Jurkat, Clone E6-1 (cell line): ENCODE data around the gene SBNO2.
"Not testable (repeated sequence)": the region's sequence is repeated elsewhere in the genome, so short reads cannot be mapped to it uniquely, and the experiment has no call there.

Source experiments
- DNase-seq: peaks from one replicate; pipeline ENCODE4 v3.0.0-alpha.2; 2011; ENCODE audit warnings: low read depth, low spot score
- H3K4me3 ChIP-seq: 2 replicates; pipeline ENCODE4 v1.5.1; 2011; ENCODE audit warnings: mild to moderate bottlenecking, low read length, control low read depth, moderate library complexity

The SBNO2 gene

DNA sequence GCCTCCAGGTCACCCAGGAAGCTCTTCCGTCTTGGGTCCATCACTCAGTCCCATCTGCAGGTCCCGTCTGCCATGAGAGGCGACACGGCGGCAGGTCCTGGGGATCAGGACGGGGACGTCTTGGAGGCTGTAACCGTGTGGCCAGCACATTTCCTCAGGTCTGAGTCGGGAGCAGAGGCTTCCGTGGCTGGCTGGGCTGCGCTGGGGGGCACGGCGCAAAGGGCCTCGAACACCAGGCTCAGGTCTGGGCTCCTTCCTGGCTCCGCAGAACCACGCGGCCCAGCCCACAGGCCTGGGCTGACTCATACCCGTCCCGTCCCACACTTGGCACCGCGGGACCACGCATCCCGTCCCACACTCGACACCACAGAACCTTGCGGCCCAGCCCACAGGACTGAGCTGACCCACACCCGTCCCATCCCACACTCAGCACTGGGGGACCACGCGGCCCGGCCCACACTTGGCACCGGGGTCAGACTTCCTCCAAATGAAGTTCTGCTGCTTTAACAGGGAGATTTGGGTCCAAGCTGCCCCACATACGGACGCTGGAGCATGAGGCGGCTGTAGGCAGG lies 30.2 kb downstream of the SBNO2 start:
- no peak overlapping the region for H3K4me3 ChIP-seq
- DNase-seq = no peak

DNA sequence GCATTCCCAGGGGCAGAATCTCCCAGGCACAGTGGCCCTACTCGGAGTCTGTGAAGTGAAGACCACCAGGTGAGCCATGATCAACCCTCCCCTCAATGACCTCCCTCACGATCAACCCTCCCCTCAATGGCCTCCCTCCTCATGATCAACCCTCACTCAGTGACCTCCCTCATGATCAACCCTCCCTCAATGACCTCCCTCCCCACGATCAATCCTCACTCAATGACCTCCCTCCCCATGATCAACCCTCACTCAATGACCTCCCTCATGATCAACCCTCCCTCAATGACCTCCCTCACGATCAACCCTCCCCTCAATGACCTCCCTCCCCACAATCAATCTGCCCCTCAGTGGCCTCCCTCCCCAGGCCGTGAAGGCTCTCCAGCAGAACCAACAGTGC lies 32.1 kb downstream of the SBNO2 start:
- DNase-seq = no peak
- no peak overlapping the region for H3K4me3 ChIP-seq

DNA sequence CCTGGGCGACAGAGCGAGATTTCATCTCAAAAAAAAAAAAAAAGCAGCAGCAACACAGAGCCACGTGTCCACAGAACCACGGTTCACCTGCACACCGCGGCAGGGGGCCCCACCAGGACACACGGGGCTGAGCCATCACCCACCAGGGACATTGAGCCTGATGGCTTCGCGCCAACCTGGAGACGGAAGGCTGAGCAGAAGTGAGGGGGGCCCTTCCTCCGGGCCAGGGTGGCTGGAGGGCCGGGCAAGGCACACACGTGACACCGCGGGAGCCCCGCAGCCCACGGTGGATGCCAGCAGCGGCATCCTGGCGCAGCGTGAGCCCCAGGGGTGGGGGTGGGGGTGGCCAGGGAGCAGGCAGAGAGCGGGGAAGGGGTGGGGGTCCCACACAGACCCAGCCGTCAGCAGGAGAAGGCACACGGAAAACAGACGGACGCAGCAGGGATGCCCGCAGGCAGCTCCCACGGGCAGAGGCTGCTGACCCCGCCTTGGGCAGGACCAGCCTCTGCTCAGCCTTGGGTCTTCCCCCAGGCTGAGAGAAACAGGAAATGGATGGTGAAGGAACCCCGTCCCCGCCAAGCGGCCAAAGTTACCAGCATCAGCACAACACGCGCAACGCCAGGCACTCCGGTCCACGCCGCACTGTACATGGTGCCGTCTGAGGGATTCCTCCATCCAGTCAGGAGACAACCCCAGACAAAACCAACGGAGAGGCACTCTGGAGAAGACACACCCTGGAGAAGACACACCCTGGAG lies 33.6 kb downstream of the SBNO2 start:
- DNase-seq = no peak
- H3K4me3 ChIP-seq = no peak overlapping the region

DNA sequence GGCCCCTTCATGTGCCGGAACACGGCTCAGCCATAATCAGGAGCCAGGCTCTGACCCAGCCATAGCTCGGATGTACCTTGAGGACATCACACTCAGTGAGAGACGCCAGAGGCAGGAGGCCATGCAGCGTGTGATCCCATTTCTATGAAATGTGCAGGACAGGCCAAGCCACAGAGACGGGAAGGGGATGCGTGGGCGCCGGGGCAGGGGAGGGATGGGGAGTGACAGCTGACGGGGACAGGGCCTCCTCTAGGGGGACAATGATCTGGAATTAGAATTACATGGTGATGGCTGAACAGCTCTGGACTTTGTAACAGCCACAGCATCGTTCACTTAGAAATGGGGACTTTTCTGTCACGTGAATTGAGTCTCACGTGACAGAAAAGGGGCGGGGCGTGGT lies 34.9 kb downstream of the SBNO2 start:
- no peak overlapping the region for H3K4me3 ChIP-seq
- DNase-seq = no peak

DNA sequence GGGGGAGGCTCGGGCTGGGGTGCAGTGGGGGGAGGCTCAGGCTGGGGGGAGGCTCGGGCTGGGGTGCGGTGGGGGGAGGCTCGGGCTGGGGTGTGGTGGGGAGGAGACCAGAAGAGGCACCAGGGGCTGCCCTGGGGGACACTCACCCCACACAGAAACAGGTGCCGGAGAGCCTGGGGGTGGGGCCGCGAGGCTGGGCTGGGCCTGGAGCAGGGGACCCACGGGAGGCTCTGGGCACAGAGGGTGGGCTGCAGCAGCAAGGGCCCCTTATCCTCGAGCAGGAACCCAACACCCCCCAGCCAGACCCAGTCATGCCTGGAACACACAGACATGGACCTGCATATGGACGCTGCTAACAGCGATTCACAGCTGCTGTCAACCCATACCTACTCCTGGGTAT lies 35.9 kb downstream of the SBNO2 start:
- DNase-seq = no peak
- H3K4me3 ChIP-seq = no peak overlapping the region

DNA sequence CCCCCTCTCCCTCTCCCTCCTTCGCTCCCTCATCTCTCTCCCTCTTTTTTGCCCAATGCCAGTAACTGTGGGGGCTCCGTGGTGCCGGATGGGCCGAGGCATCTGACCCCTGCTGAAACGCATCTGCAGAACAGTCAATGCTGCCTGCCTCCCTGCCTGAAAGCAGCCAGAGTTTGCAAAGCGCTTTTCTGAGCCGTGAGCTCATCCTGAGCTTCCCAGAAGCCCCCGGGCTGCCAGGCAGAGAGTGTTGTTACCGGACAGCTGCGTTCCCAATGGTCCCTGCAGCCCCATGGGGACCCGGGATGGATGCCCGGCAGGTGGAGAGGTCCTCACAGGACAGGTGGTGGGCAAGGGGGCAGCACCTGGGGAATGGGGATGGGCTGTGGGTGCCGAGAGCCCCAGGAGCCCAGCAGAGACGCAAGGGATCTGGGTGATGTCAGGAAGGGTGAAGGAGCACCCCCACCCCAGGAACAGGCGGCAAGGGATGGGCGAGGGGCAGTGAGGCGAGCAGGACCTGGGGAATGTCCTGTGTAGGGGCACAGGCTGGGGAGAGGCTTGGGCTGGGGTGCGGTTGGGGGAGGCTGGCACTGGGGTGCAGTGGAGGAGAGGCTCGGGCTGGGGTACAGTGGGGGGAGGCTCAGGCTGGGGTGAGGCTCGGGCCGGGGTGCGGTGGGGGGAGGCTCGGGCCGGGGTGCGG lies 37.3 kb downstream of the SBNO2 start:
- no peak for DNase-seq

DNA sequence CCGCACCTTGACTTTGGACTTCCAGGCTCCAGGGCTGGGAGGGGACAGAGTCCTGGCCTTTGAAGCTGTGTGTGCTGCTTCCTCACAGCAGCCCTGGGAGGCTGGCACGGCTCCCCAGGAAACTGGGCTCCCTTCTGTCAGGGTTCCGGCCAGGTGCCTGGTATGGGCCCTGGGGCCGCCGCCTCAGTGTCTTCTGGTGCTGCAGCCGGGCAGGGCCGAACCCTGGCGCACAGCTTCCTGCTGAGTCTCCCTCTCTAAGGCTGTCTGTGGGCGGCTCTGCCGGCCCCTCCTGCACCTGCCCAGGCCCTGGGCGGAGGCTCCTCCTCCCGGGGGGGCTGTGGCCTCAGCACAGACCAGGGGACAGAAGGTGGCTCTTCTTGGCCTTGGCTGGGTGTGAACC lies 37.9 kb downstream of the SBNO2 start:
- no peak overlapping the region for H3K4me3 ChIP-seq
- no peak for DNase-seq

More for the DNA sequence above, 37.3 kb downstream of the SBNO2 start:
- H3K4me3 ChIP-seq = no peak overlapping the region

DNA sequence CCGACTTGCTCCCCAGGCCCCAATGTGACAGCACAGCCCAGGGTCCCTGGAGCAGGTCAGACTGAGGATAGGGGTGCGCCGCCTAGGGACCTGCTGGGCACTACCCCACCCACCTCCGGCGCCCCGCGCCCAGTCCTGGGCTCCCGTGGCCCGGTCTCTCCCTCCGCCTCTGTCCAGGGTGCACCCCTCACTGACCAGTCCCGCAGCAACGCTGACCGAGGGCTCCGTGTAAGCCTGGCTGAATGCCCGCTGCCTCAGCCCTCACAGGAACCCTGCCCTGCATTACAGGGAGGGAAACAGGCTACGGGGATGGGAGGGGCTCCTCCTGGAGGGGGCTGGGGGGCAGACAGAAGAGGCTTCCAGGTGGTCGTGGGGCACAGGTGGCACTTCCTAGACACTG lies 38.6 kb downstream of the SBNO2 start:
- no peak overlapping the region for H3K4me3 ChIP-seq
- no peak for DNase-seq

DNA sequence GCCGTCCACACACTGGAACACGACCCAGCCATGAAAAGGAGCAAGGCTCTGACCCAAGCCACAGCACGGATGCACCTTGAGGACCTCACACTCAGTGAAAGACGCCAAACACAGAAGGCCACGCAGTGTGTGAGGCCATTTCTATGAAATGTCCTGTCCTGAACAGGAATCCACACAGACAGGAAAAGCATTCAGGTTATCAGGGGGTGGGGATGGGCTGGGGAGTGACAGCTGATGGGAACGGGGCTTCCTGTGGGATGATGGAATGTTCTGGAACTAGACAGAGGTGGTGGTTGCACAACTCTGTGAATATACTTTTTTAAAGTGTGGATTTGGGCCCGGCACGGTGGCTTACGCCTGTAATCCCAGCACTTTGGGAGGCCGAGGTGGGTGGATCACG lies 39.6 kb downstream of the SBNO2 start:
- no peak overlapping the region for H3K4me3 ChIP-seq
- DNase-seq = no peak

DNA sequence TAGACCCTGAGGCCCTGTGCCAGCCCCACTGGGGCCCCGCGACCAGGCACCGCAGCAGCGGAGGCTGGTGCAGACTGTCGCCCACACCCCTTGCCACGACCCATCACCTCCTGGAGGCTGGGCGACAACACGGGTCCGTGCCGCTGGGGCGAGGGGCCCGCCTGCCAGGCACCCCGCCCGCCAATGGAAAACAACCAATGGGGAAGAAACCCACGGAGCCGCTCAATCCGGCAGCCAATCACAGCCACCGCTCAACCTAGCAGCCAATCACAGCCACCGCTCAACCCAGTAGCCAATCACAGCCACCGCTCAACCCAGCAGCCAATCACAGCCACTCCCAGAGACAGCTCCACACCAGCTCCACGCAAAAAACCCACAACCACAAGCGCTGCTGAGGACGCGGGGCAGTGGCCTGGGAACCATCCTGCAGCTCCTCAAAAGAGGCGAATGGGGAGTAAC lies 40.6 kb downstream of the SBNO2 start:
- H3K4me3 ChIP-seq = no peak overlapping the region
- DNase-seq = peak; percentile 37

DNA sequence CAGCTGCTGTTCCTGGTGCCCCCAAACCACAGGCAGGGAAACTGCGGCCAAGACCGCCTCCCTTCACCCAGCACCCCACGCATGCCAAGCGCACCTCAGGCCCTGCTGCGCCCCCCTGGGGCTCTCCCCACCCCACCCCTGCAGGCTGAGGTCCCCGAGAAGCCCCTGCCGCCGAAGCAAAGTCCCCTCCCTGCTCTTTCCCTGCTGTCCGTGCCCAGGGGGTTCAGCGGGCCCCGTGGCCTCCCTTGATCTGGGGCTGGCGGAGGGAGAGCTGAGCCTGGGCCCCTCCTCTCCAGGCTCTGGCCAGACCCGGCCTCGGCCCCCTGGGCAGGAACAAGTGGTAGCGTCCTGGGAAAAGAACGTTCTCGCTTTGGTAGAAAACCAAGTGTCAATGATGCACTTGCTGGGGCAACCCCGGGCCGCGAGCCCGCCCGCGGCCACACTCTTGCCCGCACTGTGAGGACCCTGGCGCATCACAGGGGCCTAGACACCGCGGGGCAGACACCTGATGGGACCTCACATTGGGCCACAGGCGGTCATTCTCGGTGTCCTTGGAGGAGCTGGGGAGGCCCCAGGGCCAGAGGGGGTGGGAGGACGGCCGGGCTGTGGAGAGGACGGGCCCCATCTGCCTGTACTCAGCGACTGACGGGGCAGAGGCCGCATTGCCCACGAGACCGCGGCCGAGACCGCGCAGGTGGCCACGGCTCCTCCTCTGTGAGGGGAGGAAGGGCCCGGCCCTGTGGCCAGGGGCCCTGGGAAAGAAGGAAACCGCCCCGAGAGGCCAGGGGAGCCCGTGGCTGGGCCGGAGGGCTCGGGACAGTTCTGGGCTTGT lies 41.3 kb downstream of the SBNO2 start:
- peak overlapping the region; percentile 48 for H3K4me3 ChIP-seq
- DNase-seq = no peak

DNA sequence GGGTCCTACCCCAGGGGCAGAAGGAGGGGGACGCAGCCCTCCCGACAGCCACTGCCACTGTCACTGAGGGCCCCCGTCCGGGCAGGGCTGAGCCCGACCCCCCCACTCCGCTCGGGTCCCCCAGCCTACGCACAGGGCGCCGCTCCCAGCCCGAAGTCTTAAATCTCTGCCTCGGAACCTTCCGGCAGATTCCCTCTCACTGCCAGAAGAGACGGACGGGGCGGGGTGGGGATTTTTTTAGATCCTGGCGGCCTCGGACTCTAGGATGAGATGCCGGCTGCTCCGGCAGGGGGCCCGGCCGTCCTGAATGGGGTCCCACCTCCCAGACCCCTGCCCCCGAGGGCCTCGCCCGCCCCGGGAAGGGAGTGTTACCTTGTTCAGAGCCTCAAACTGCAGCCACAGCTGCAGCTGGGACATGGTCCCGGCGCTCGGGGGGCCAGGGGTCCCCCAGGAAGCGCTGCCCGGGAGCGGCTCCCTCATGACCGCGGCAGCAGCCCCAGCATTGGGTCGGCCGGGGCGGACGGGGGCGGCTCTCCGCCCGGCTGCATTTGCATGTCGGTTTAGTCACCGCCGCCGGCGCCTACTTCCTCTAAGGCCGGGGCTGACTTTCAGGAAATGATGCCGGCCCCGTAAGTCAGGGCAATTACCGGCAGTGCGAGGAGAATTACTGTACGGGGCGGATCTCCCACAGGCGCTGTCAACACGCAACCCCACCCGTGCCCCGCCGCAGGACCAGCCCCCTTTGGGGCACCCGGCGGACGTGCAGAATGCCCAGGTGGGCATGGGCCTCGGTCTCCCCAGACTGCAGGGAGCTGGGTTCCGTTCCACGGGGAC lies 42.1 kb downstream of the SBNO2 start:
- peak; percentile 38 for DNase-seq
- peak overlapping the region; percentile 48 for H3K4me3 ChIP-seq

DNA sequence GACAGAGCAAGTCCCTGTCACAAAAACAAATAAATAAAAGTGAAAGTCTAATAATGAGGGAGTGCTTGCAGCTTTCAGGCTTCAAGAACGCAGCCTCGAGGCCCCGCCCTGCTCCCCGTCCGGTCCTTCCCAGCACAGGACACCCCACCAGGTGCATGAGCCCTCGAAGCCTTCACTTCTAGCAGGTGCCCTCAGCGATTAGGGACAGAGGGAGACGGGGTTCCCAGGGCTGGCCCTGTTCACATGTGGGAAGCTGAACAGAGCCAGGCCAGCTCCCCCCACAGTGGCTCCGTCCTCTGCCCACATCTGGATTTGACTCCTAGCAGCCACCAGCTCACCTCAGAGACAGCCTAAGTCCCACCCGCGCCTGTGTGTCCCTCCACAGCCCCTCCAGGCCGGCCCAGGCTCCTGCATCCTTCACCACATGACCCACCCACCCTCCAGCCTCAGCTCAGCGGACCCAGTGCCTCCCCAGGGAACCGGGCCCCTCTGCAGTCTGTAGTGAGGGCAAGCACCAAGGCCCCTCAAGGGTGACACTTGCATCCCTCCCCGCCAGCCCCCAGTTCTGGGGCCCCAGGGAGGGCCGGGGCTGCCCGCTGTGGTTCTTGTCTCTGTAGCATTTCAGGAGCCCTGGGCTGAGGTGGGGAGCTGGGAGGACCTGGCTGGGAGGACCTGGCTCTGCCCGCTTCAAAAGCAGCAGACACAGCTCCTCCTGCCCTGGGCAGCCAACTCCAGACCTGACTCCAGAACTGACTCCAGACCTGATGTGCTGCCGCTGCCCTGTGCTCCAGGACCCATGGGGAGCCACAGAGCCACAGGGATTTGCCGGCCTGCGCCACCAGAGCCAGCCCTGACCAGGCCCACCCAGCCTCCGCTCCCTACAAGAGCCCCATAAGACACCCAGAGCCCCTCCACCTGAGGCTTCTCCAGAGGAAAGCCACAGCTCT lies 43.0 kb downstream of the SBNO2 start:
- DNase-seq = no peak
- peak overlapping the region; percentile 48 for H3K4me3 ChIP-seq

DNA sequence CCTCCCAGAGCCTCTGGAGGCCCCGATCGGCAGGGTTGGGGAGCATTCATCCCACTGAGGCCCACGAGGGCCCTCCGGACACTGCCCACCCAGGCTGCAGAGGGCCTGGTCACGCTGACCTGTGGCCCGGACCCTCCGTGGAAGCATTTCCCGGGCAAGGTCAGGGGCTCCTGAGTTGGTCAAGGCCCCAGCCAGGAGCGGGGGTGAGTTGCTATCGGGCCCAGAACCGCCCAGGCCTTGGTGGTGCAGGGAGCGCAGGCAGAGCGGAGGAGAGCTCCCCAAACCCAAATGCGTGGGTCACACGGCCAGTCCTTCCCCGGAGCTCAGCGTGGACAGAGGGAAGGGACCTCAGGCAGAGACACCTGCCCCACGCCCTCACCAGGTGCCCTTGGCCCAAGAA lies 44.5 kb downstream of the SBNO2 start:
- no peak for DNase-seq
- H3K4me3 ChIP-seq = no peak overlapping the region

DNA sequence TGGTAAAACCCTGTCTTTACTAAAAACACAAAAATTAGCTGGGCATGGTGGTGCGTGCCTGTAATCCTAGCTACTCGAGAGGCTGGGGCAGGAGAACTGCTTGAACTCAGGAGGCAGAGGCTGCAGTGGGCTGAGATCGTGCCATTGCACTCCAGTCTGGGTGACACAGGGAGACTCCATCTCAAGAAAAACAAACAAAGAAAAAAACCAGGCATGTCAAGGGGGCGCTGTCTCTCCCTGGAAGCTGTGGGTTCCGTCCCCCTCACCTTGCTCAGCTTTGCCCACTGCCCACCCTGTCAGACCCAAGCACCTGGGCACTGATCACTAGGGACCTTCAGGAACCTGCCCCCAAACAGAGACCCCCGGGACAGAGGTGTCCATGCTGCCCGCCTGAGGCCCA lies 45.0 kb downstream of the SBNO2 start:
- H3K4me3 ChIP-seq, DNase-seq: not testable (repeated sequence)

DNA sequence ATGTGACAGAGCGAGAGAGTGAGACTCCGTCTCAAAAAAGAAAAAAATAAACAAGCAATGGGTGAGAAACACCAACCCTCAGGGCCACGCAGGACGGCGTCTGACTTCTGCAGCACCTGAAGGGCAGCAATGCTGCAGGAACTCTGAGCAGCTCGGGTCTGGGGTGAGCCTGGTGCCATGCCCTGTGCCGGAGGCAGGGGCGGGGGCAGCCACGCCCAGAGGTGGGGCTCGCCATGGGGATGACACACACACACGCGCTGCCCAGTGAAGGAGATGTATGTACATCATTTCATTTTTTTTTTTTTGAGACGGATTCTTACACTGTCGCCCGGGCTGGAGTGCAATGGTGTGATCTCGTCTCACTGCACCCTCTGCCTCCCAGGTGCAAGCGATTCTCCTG lies 46.0 kb downstream of the SBNO2 start:
- no peak for DNase-seq
- H3K4me3 ChIP-seq = no peak overlapping the region

DNA sequence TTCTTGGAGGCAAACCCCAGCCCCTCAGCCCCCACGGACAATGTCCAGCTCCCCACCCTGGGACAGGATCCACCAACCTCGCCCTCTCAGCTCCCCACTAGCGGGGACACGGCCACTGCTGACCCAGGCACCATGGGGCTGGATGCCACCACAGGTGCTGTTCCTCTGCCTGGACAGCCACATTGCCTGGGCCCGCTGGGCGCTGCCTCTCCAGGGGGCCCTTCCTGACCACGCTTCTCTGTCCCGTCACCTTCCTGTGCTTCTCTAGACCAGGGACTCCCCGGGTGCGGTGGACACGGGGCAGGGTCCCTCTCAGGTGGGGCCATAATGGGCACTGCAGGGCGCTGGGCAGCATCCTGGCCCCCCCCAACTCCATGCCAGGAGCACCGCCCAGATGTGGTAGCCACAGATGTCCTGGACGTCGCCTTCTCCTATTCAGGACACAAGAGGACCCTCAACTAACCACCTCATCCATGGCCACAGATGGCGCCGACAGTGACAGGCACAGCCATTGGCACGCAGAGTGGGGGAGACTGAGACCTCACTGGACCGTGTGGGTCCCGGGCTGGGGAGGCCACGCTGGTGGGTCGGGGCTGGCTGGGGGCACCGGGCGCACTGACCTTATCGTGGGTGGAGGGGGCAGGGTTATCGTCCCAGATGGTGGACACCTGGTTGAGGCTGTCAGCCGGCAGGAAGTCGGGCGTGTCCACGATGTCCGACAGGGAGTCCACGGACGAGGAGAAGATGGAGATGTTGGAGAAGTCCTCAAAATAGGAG lies 46.9 kb downstream of the SBNO2 start:
- no peak for DNase-seq
- no peak overlapping the region for H3K4me3 ChIP-seq
